Daoy (cell line): ENCODE results near the gene EXOC4. TPM values are rescaled to one million over a fixed set of nuclear protein-coding genes. Genes with fewer than 3 reads are reported as not detected.

ENCODE experiments used
- DNase-seq: peaks from one replicate; pipeline ENCODE4 v3.0.0-alpha.2; 2015; ENCODE audit warnings: low read depth
- total RNA-seq: library from RNA; depleted of rRNA; stranded (reverse); fragments of >200 nt; shearing (Covaris generic); gene quantifications from 2 replicates; pipeline ENCODE4 v1.2.3, GENCODE V29; 2014

Gene EXOC4
- total RNA-seq, 1 experiment from 2014 or later: 36.9 TPM

GRCh38 chr7:133572843-133573242 lies 320.0 kb downstream of the EXOC4 start:
- no peak for DNase-seq

GRCh38 chr7:133573554-133574265 lies 320.8 kb downstream of the EXOC4 start:
- DNase-seq: no peak

- DNase-seq: no peak
Observed at GRCh38 chr7:133575726-133576440, 323.0 kb downstream of the EXOC4 start.

- no peak for DNase-seq
Observed at GRCh38 chr7:133576612-133577168, 323.8 kb downstream of the EXOC4 start.

GRCh38 chr7:133582766-133583523 lies 330.1 kb downstream of the EXOC4 start:
- no peak for DNase-seq

GRCh38 chr7:133583545-133584171 lies 330.8 kb downstream of the EXOC4 start:
- DNase-seq: no peak

GRCh38 chr7:133584956-133585668 lies 332.2 kb downstream of the EXOC4 start:
- no peak for DNase-seq

- no peak for DNase-seq
Observed at GRCh38 chr7:133586253-133586652, 333.4 kb downstream of the EXOC4 start.

GRCh38 chr7:133587903-133588302 lies 335.0 kb downstream of the EXOC4 start:
- no peak for DNase-seq

GRCh38 chr7:133590795-133591194 lies 337.9 kb downstream of the EXOC4 start:
- DNase-seq: no peak

GRCh38 chr7:133591704-133592340 lies 338.9 kb downstream of the EXOC4 start:
- no peak for DNase-seq

GRCh38 chr7:133593561-133593960 lies 340.7 kb downstream of the EXOC4 start:
- DNase-seq: no peak

GRCh38 chr7:133601617-133602016 lies 348.7 kb downstream of the EXOC4 start:
- DNase-seq: no peak

- peak; percentile 39 for DNase-seq
Observed at GRCh38 chr7:133602291-133602690, 349.4 kb downstream of the EXOC4 start.

GRCh38 chr7:133606991-133607390 lies 354.1 kb downstream of the EXOC4 start:
- no peak for DNase-seq

GRCh38 chr7:133609806-133610205 lies 356.9 kb downstream of the EXOC4 start:
- no peak for DNase-seq

- DNase-seq: no peak
Observed at GRCh38 chr7:133611955-133612354, 359.1 kb downstream of the EXOC4 start.

- no peak for DNase-seq
Observed at GRCh38 chr7:133613250-133613790, 360.4 kb downstream of the EXOC4 start.

GRCh38 chr7:133614251-133614650 lies 361.4 kb downstream of the EXOC4 start:
- no peak for DNase-seq

GRCh38 chr7:133618970-133619369 lies 366.1 kb downstream of the EXOC4 start:
- no peak for DNase-seq
